Measurements from ENCODE around the gene AHSP. TPM values are rescaled to one million over a fixed set of nuclear protein-coding genes. Genes with fewer than 3 reads are reported as not detected.

The AHSP gene
- total and polyA plus RNA-seq, 2 donors (not counting 1 experiment from before 2014, with no cell fraction given) = not detected

GRCh38 chr16:31568577-31569359, 41.1 kb downstream of the AHSP start:
- Histone ChIP-seq H3K36me3 (replicated peaks in 1 of 2; ENCODE audit: control extremely low read depth in 1 of 2, control insufficient read depth in 1 of 2, extremely low read depth in 1 of 2, insufficient read depth in 2 of 2, low read length in 1 of 2) (no peaks in the 10 kb centered on the region), H3K9ac (ENCODE audit: low read length) (no peak overlapping the region), H3K4me2 (replicated peaks; ENCODE audit: low read depth, low read length, poor library complexity, severe bottlenecking) (peak overlapping the region; percentile 55), H3K4me3 (ENCODE audit: control extremely low read depth in 1 of 5, extremely low read depth in 1 of 5, insufficient read depth in 1 of 5, low read depth in 2 of 5, low read length in 4 of 5) (no peak overlapping the region), H3K79me2 (ENCODE audit: control insufficient read depth, insufficient read depth, low read length) (no peaks in the 10 kb centered on the region), H3K4me1 (ENCODE audit: control insufficient read depth in 2 of 2, insufficient read depth in 2 of 2, low read length in 2 of 2) (peaks cover 5 to 8% of the 10 kb centered on the region in 2 donors), H3K27me3 (replicated peaks in 1 of 4; ENCODE audit: control extremely low read depth in 1 of 4, control insufficient read depth in 3 of 4, insufficient read depth in 4 of 4, low read length in 3 of 4) (peaks cover 0 to 22% (median 18%) of the 10 kb centered on the region in 4 experiments), H4K20me1 (ENCODE audit: control insufficient read depth, insufficient read depth, low read length, poor library complexity, severe bottlenecking) (no peaks in the 10 kb centered on the region), H3K9me3 (ENCODE audit: control extremely low read depth in 1 of 3, control insufficient read depth in 2 of 3, insufficient read depth in 1 of 3, low read length in 2 of 3) (peaks cover 0 to 14% (median 2%) of the 10 kb centered on the region in 3 donors), H2AFZ (ENCODE audit: insufficient read depth, low read depth, low read length, poor library complexity, severe bottlenecking) (no peak overlapping the region), H3K27ac (ENCODE audit: low read length in 2 of 2) (no peak overlapping the region)
- CTCF ChIA-PET = no interaction called here
- ATAC-seq (ENCODE audit: low read depth) = no peak
- H3K27ac Mint-ChIP-seq = no peak overlapping the region
- TF ChIP-seq, protein P1, sequence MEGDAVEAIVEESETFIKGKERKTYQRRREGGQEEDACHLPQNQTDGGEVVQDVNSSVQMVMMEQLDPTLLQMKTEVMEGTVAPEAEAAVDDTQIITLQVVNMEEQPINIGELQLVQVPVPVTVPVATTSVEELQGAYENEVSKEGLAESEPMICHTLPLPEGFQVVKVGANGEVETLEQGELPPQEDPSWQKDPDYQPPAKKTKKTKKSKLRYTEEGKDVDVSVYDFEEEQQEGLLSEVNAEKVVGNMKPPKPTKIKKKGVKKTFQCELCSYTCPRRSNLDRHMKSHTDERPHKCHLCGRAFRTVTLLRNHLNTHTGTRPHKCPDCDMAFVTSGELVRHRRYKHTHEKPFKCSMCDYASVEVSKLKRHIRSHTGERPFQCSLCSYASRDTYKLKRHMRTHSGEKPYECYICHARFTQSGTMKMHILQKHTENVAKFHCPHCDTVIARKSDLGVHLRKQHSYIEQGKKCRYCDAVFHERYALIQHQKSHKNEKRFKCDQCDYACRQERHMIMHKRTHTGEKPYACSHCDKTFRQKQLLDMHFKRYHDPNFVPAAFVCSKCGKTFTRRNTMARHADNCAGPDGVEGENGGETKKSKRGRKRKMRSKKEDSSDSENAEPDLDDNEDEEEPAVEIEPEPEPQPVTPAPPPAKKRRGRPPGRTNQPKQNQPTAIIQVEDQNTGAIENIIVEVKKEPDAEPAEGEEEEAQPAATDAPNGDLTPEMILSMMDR (IDR thresholded peaks at IDR 0.05) = no peak
- no peak for TF ChIP-seq EZH2 (IDR thresholded peaks at IDR 0.05; ENCODE audit: borderline replicate concordance, insufficient read depth, low read depth, low read length, poor library complexity, severe bottlenecking)
- H3K4me1 Mint-ChIP-seq = peaks cover 4% of the 10 kb centered on the region
- H3K4me3 Mint-ChIP-seq = peak overlapping the region; percentile 41
- no peaks in the 10 kb centered on the region for H3K9me3 Mint-ChIP-seq (ENCODE audit: insufficient read depth)
- peak; percentile 4 for DNase-seq
- intact Hi-C loops (cut with micrococcal nuclease) = no loop called here
- peaks cover 72% of the 10 kb centered on the region for H3K27me3 Mint-ChIP-seq
- 13% methylated on average over 36 of the region's 49 CpGs for WGBS (ENCODE audit: insufficient coverage)
- POLR2A ChIA-PET = no interaction called here

GRCh38 chr16:31569360-31569717, 41.6 kb downstream of the AHSP start:
- Histone ChIP-seq H3K79me2 (ENCODE audit: control insufficient read depth, insufficient read depth, low read length) (no peaks in the 10 kb centered on the region), H2AFZ (ENCODE audit: insufficient read depth, low read depth, low read length, poor library complexity, severe bottlenecking) (no peak overlapping the region), H3K36me3 (replicated peaks in 1 of 2; ENCODE audit: control extremely low read depth in 1 of 2, control insufficient read depth in 1 of 2, extremely low read depth in 1 of 2, insufficient read depth in 2 of 2, low read length in 1 of 2) (no peaks in the 10 kb centered on the region), H3K9ac (ENCODE audit: low read length) (no peak overlapping the region), H3K4me2 (replicated peaks; ENCODE audit: low read depth, low read length, poor library complexity, severe bottlenecking) (peak overlapping the region; percentile 55), H3K4me3 (ENCODE audit: control extremely low read depth in 1 of 5, extremely low read depth in 1 of 5, insufficient read depth in 1 of 5, low read depth in 2 of 5, low read length in 4 of 5) (no peak overlapping the region), H3K4me1 (ENCODE audit: control insufficient read depth in 2 of 2, insufficient read depth in 2 of 2, low read length in 2 of 2) (peaks cover 5 to 8% of the 10 kb centered on the region in 2 donors), H3K27me3 (replicated peaks in 1 of 4; ENCODE audit: control extremely low read depth in 1 of 4, control insufficient read depth in 3 of 4, insufficient read depth in 4 of 4, low read length in 3 of 4) (peaks cover 0 to 22% (median 18%) of the 10 kb centered on the region in 4 experiments), H3K9me3 (ENCODE audit: control extremely low read depth in 1 of 3, control insufficient read depth in 2 of 3, insufficient read depth in 1 of 3, low read length in 2 of 3) (peaks cover 0 to 14% (median 2%) of the 10 kb centered on the region in 3 donors), H4K20me1 (ENCODE audit: control insufficient read depth, insufficient read depth, low read length, poor library complexity, severe bottlenecking) (no peaks in the 10 kb centered on the region), H3K27ac (ENCODE audit: low read length in 2 of 2) (no peak overlapping the region)
- DNase-seq = peak; percentile 5
- WGBS (ENCODE audit: insufficient coverage) = 3% methylated on average over 33 of the region's 46 CpGs
- no peak overlapping the region for H3K4me3 Mint-ChIP-seq
- H3K27ac Mint-ChIP-seq = no peak overlapping the region
- peaks cover 69% of the 10 kb centered on the region for H3K27me3 Mint-ChIP-seq
- ATAC-seq (ENCODE audit: low read depth) = no peak
- no peak for TF ChIP-seq EZH2 (IDR thresholded peaks at IDR 0.05; ENCODE audit: borderline replicate concordance, insufficient read depth, low read depth, low read length, poor library complexity, severe bottlenecking)
- TF ChIP-seq, protein P1 (IDR thresholded peaks at IDR 0.05) = no peak
- POLR2A ChIA-PET = no interaction called here
- intact Hi-C loops (cut with micrococcal nuclease) = no loop called here
- H3K4me1 Mint-ChIP-seq = peaks cover 4% of the 10 kb centered on the region
- H3K9me3 Mint-ChIP-seq (ENCODE audit: insufficient read depth) = no peaks in the 10 kb centered on the region
- CTCF ChIA-PET = no interaction called here

All from B cell (primary cell).